ENCODE measurements around the gene NOMO2.
"Not testable (repeated sequence)": the region's sequence is repeated elsewhere in the genome, so short reads cannot be mapped to it uniquely, and the experiment has no call there.

NOMO2 gene

DNA sequence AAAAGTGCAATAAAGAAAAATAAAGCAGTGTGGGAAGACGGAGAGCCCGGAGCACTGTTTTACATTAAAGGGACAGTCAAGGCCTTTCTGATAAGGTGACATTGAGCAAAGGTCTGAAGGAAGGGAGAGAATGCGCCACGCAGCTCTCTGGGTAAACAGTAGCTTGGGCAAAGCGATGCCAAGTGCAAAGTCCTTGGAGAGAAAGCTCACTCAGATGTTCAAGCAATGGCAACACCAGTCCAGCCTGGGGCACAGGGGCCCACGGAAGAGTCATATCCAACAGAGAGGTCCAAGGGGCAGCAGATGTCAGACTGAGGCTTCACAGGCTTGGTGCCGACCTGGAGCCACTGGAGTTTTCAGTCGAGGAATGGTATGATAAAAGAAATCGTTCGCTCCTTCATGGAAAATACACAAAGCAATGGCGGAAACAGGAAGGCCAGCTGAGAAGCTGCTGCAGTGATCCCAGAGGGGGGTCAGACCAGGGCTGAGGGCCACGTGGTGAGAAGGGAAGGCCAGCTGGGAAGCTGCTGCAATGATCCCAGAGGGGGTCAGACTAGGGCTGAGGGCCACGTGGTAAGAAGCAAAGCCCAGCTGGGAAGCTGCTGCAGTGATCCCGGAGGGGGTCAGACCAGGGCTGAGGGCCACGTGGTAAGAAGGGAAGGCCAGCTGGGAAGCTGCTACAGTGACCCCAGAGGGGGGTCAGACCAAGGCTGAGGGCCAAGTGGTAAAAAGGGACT is 40.3 kb downstream of the NOMO2 start:
- DNase-seq (ENCODE audit: low spot score): not testable (repeated sequence)

DNA sequence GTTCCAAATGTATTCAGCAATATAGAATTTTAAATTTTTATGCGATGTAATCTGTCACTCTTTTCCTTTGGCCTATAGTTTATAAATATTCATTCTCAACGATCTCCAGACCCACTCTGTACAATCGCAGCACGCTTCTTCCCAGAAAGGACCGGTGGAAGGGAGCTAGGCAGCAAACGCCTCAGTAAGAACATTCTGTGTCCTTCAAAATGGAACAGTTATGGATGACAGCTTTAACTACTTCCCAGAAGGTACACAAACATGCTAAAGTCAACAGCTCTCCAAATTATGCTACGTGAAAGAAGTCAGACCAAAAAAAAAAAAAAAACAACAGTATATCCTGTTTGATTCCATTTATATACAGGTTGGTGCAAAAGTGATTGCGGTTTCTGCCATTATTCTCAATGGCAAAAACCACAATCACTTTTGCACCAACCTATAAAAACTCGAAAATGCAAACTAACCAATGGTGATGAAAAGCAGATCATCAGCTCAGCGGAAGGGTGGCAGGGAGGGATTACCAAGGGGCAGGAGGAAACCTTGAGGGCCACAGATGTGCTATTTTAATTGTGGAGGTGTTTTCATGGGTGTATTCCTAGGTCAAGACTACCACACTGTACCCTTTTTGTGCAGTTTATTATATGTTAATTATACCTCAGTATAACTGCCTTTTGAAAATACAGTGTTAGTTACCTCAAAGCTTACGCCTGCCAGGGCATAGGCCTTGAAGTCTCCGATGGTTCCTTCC is 43.2 kb downstream of the NOMO2 start:
- DNase-seq (ENCODE audit: low spot score): not testable (repeated sequence)

DNA sequence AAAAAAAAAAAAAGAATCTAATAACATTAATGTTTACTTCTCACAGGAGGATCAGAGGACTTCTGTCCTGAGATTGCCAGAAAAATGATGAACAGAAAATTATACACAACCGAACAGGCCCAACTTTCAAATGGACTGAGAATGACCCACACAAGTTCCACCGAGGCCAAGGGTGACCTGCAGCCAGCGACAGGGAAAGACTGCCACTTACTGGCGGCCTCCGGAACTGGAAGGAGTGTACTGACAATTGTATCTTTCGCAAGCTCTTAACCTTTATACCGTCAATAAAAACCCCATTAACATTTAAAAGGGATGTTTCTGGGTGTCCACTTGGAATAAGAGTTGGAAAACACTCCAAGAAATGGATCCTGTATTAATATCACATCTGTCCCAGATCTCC is 63.5 kb downstream of the NOMO2 start:
- DNase-seq (ENCODE audit: low spot score): not testable (repeated sequence)

DNA sequence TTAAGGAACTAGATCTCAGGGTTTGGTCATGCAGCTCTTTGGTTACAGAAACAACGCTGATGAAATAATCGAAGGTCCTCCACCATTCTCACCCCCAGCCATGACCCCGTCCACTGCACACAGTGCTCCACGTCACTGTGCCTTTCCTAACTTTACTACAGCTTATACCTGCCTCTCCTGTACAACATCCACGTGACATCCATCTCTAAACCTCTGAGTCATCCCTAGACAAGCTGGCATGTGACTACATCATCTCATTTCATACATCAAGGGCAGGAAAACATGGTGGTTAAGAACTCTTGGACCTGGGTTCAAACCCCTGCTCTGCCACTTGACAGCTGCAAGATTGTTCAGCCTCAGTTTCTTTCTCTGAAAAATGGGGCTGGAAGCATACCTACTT is 64.9 kb downstream of the NOMO2 start:
- not testable (repeated sequence) for DNase-seq (ENCODE audit: low spot score)

DNA sequence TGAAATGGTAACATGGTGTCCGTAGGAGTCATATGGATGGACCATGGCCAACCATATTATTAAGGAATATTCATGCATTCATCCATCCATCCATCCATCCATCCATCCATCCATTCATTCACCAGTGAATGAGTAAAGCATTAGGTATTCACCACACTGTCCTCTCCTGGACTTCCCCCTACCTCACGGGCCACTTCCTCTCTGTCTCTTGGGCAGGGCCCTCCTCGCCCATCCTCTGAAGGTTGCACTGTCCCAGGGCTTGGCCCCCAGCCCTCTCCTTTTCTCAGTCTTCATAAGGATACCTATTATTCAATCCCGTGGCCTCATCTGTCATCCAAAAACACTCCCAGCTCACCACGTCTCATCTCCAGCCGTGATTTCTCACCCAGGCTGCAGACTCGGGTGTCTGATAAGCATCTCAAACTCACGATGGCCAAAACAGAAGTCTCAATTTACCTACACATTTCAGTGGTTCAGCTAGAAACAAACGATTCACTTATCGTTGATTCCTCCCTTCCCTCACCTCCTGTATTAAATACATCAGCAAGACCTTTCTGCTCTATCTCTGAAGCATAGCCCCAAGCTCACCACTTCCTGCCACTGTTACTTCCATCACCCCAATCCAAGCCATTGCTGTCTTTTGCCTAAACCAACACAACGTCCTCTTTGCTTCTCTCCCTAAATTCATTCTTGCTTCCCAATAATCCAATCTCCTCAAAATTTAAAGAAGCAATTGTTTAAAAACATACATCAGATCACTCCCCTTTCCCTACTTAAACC is 69.6 kb downstream of the NOMO2 start:
- not testable (repeated sequence) for DNase-seq (ENCODE audit: low spot score)

DNA sequence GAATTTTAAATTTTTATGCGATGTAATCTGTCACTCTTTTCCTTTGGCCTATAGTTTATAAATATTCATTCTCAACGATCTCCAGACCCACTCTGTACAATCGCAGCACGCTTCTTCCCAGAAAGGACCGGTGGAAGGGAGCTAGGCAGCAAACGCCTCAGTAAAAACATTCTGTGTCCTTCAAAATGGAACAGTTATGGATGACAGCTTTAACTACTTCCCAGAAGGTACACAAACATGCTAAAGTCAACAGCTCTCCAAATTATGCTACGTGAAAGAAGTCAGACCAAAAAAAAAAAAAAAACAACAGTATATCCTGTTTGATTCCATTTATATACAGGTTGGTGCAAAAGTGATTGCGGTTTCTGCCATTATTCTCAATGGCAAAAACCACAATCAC is 125.9 kb downstream of the NOMO2 start:
- DNase-seq (ENCODE audit: low spot score): not testable (repeated sequence)

DNA sequence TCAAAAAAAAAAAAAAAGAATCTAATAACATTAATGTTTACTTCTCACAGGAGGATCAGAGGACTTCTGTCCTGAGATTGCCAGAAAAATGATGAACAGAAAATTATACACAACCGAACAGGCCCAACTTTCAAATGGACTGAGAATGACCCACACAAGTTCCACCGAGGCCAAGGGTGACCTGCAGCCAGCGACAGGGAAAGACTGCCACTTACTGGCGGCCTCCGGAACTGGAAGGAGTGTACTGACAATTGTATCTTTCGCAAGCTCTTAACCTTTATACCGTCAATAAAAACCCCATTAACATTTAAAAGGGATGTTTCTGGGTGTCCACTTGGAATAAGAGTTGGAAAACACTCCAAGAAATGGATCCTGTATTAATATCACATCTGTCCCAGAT is 146.1 kb downstream of the NOMO2 start:
- not testable (repeated sequence) for DNase-seq (ENCODE audit: low spot score)

DNA sequence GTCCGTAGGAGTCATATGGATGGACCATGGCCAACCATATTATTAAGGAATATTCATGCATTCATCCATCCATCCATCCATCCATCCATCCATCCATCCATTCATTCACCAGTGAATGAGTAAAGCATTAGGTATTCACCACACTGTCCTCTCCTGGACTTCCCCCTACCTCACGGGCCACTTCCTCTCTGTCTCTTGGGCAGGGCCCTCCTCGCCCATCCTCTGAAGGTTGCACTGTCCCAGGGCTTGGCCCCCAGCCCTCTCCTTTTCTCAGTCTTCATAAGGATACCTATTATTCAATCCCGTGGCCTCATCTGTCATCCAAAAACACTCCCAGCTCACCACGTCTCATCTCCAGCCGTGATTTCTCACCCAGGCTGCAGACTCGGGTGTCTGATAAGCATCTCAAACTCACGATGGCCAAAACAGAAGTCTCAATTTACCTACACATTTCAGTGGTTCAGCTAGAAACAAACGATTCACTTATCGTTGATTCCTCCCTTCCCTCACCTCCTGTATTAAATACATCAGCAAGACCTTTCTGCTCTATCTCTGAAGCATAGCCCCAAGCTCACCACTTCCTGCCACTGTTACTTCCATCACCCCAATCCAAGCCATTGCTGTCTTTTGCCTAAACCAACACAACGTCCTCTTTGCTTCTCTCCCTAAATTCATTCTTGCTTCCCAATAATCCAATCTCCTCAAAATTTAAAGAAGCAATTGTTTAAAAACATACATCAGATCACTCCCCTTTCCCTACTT is 152.2 kb downstream of the NOMO2 start:
- not testable (repeated sequence) for DNase-seq (ENCODE audit: low spot score)

DNA sequence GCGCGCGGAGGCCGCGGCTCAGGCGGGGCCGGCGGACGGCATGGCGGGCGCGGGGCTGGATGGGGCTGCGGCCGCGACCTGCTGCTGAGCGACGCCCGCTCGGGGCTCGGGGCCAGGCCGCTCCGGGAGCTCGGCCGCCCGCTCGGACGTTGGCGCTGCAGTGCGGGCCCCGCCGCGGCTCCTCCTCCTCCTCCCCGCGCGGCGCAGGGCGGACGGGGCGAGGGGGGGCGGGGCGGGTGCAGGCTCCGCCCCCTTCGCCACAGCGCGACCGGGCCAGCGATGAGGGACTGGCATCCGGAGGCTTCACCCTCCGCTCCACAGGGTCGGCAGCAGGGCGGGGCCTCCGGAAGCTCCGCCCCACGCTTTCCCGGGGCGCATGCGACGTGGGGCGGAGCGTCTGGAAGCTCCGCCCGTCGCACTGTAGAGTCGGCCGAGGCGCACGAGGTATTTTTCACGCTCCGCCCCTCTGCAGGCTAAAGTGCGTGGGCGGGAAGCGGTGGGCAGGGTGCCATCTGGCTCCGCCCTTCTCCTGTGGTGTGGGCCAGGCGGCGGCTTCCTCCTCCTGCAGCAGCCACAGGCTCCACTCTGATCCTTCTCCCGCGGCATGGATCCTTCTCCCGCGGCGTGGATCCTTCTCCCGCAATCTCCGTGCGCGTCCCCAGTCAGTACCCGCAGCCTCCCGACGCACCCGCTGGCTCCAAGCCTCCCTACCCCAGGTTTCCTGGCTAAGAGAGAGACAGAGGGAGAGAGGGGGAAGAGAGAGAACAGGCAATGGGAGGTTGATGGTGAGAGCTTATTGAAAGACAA is 159.8 kb downstream of the NOMO2 start:
- not testable (repeated sequence) for DNase-seq (ENCODE audit: low spot score)

DNA sequence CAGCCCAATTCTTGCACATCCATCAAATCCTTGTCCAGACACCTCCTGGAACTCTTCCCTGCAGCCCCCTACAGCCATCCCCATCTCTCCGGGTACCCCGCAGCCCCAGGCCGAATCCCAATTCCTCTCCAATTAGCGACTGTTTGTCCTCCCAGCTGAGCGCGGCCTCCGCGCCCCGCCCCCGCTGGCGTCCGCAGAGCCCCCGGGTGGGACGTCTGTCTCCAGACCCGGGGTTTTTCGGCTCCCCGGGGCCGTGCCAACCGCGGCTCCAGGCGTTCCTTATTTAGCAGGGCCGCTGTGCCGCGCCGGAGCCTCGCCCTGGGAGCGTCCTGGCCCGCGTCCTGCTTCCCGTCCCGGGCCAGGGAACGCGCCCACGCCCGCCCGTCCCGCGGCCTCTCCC is 160.7 kb downstream of the NOMO2 start:
- DNase-seq (ENCODE audit: low spot score): not testable (repeated sequence)

DNA sequence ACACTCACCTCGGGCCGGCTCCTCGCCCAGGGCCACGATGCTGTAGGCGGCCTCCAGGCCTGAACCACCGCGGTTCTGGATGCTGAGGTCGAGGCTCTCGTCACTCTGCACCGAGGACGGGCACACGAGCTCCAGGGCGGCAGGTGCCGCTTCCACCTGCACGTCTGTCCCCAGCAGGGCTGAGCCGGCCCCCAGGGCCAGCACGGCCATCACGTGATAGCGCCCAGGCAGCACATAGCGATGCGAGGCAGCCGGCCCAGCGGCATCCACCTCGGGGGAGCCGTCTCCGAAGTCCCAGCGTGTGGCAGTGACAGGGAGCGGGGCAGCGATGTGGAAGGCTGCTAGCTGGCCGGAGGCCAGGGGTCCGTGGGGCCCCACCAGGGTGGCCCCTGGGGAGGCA is 167.5 kb downstream of the NOMO2 start:
- DNase-seq (ENCODE audit: low spot score): not testable (repeated sequence)

DNA sequence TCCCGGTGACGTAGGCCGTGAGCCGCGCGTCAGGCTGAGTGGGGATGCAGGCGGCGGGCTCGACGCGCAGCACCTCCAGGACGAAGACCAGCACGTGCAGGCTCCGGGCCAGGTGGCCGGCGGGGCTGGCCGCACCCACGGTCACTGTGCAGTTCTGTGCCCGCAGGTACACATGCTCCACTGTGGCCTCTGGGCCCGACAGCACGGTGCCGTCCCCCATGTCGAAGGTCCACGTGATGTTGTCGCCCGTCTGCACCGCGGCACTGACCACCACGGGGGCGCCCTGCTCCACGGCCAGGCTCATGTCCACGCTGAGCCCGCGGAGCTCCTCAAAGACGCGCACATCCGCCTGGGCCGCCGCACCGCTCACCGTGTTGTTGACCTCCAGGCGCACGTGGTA is 174.1 kb downstream of the NOMO2 start:
- not testable (repeated sequence) for DNase-seq (ENCODE audit: low spot score)

DNA sequence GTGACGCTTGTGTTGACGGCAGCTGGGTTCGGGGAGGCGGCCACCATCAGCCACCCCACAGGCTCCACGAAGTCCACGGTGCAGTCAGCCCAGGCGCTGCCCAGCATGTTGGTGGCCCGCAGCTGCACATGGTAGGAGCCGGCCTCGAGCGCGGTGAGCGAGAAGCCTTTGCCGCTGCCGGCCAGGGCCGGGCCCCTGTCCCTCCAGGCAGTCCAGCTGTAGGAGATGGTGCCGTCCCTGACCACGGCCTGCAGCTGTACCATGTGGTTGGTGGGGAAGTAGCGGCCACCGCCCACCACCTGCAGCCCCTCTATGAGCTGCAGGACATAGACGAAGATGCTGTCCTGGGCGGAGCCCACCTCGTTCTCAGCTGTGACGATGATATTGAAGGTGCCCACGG is 175.4 kb downstream of the NOMO2 start:
- DNase-seq (ENCODE audit: low spot score): not testable (repeated sequence)

DNA sequence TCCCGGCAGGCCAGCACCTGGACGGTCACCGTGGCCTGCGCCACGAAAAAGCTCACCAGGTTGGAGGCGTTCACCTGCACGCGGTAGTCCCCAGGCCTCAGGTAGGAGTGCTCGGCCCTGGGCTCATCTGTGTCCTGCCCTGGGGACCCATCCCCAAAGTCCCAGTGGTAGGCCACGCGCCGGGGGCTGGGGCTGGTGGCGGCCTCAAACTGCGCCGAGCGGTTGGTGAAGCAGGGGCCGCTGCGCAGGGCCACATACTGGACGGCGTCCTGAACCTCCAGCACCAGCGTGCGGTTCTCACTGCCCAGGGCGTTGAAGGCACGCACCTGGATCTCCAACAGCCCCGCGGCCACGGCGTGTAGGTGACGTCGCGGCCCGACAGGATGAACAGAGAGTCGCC is 176.6 kb downstream of the NOMO2 start:
- DNase-seq (ENCODE audit: low spot score): not testable (repeated sequence)

DNA sequence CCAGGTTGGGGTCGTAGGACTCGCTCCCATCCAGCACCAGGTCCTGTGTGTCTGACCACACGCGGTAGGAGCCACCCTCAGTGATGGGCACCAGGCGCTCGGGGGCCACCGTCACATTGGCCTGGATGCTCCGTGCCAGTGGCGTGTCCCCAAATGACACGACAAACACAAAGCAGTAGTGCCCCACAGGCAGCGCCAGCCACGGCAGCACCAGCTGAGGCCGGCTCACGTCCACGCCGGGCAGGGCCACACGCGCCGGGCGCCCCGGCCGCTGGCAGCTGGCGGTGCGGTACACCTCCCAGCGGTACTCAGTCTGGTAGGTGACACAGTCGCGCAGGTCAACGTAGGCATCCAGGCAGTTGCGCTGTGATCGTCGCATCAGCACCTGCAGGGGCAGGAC is 177.0 kb downstream of the NOMO2 start:
- not testable (repeated sequence) for DNase-seq (ENCODE audit: low spot score)

DNA sequence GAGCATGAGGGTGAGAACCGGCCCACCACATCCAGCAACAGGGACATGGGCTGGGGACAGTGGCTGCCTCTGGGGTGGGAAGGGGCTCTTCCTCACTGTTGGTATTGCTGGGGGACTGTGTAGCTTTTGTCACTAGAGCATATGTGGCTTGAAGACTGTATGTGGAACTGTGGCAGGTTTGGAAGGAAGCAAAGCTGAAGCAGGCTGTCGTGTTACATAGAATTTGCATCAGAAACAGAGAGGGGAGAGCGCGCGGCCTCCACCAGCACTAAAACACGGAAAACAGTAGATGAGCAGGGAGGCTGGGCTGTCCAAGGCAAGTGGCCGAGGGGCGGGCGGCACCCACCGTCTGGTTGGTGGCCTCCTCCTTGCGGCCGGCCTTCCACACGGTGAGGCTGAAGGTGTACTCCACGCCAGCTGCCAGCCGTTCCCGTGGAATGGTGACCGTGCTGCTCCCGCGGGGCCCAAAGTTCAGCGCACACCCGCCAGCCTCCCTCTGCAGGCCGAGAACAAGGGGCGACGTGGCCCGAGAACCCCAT is 177.7 kb downstream of the NOMO2 start:
- DNase-seq (ENCODE audit: low spot score): not testable (repeated sequence)

DNA sequence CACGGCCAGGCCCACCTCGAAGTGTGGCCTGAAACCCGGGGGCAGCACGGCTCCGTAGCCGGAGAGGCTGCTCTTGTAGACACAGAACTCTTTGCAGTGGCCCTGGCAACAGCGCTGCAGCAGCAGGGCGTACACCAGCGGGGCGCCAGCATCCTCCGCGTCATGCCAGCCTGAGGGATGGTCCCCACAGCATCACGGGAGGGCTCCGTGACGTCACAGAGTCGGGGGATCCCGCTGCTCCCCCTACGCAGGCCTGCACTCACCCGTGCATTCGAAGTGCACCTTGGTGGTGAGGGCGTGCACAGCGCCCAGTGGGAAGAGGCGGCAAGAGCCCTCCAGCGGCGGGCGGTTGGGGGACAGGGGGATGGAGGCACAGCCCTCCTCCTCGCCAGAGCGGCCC is 179.2 kb downstream of the NOMO2 start:
- DNase-seq (ENCODE audit: low spot score): not testable (repeated sequence)
